HS-27A (cell line): ENCODE data around the gene CUEDC1.
"Not testable (repeated sequence)": the region's sequence is repeated elsewhere in the genome, so short reads cannot be mapped to it uniquely, and the experiment has no call there.

Experiments
- DNase-seq: peaks from one replicate; pipeline ENCODE4 v3.0.0-alpha.2; 2012; ENCODE audit warnings: low read depth, missing footprints

CUEDC1 gene

GRCh38 chr17:57859601-57860413 lies 95.4 kb downstream of the CUEDC1 start:
- no peak for DNase-seq

GRCh38 chr17:57858838-57859237 lies 96.4 kb downstream of the CUEDC1 start:
- DNase-seq = no peak

- DNase-seq = no peak
Observed at GRCh38 chr17:57856792-57857620, 98.2 kb downstream of the CUEDC1 start.

GRCh38 chr17:57855391-57856035 lies 99.7 kb downstream of the CUEDC1 start:
- DNase-seq = no peak

GRCh38 chr17:57853695-57854094 lies 101.5 kb downstream of the CUEDC1 start:
- no peak for DNase-seq

GRCh38 chr17:57852955-57853328 lies 102.3 kb downstream of the CUEDC1 start:
- no peak for DNase-seq

- DNase-seq = no peak
Observed at GRCh38 chr17:57852092-57852954, 102.9 kb downstream of the CUEDC1 start.

- peak; percentile 95 for DNase-seq
Observed at GRCh38 chr17:57849874-57850754, 105.1 kb downstream of the CUEDC1 start, which contains the start of gene MRPS23. MRPS23 (minus strand) TSS chr17:57850044; CDS start chr17:57850010, 34 bp downstream.

- no peak for DNase-seq
Observed at GRCh38 chr17:57849163-57849873, 105.9 kb downstream of the CUEDC1 start.

GRCh38 chr17:57846056-57846945 lies 108.9 kb downstream of the CUEDC1 start:
- DNase-seq = not testable (repeated sequence)

GRCh38 chr17:57842280-57842679 lies 112.9 kb downstream of the CUEDC1 start:
- DNase-seq = no peak

GRCh38 chr17:57839571-57839923 lies 115.7 kb downstream of the CUEDC1 start:
- no peak for DNase-seq

- no peak for DNase-seq
Observed at GRCh38 chr17:57838857-57839570, 116.2 kb downstream of the CUEDC1 start.

- DNase-seq = no peak
Observed at GRCh38 chr17:57838453-57838852, 116.8 kb downstream of the CUEDC1 start.

GRCh38 chr17:57835333-57835900 lies 119.8 kb downstream of the CUEDC1 start:
- DNase-seq = no peak

GRCh38 chr17:57834146-57834741 lies 121.0 kb downstream of the CUEDC1 start:
- DNase-seq = no peak

GRCh38 chr17:57833179-57833939 lies 121.9 kb downstream of the CUEDC1 start:
- no peak for DNase-seq
